Activated CD4-positive, alpha-beta T cell treated with anti-CD3 and anti-CD28 coated beads, Interleukin-2, amount 10 ng/mL, durations not matched to agents 24 days and 14 days (primary cell): ENCODE data around the gene ITPR2. TPM values are rescaled to one million over a fixed set of nuclear protein-coding genes. Genes with fewer than 3 reads are reported as not detected.
"Not testable (repeated sequence)": the region's sequence is repeated elsewhere in the genome, so short reads cannot be mapped to it uniquely, and the experiment has no call there.

Experiments
- DNase-seq: peaks from one replicate; pipeline ENCODE4 v3.0.0; 2022
- H3K27ac Mint-ChIP-seq: one replicate; pipeline ENCODE4 v1.8.0; 2022; ENCODE audit warnings: mild to moderate bottlenecking, mixed read lengths
- H3K27me3 Mint-ChIP-seq: one replicate; pipeline ENCODE4 v1.8.0; 2022; ENCODE audit warnings: mixed read lengths
- H3K36me3 Mint-ChIP-seq: one replicate; pipeline ENCODE4 v1.8.0; 2022; ENCODE audit warnings: low read depth, mild to moderate bottlenecking, mixed read lengths
- H3K4me1 Mint-ChIP-seq: one replicate; pipeline ENCODE4 v1.8.0; 2021; ENCODE audit warnings: mixed read lengths
- H3K4me3 Mint-ChIP-seq: one replicate; pipeline ENCODE4 v1.8.0; 2022; ENCODE audit warnings: mild to moderate bottlenecking, moderate library complexity, mixed read lengths
- H3K9me3 Mint-ChIP-seq: one replicate; pipeline ENCODE4 v1.8.0; 2021; ENCODE audit warnings: mixed read lengths
- intact Hi-C: fragments of 100-400 bp; cut with micrococcal nuclease; formaldehyde crosslinking; loops from one replicate; pipeline ENCODE4 v1.15.1; 2023
- total RNA-seq: library from RNA; stranded (reverse); gene quantifications from 2 replicates; pipeline ENCODE4 v1.2.3, GENCODE V29; 2022

Gene ITPR2
- total RNA-seq, 1 donor from 2014 or later = 46.0 TPM

GRCh38 chr12:26689281-26689841 lies 143.6 kb downstream of the ITPR2 start:
- no peak overlapping the region for H3K27ac Mint-ChIP-seq
- H3K9me3 Mint-ChIP-seq = no peaks in the 10 kb centered on the region
- DNase-seq = no peak
- no peaks in the 10 kb centered on the region for H3K4me1 Mint-ChIP-seq
- H3K36me3 Mint-ChIP-seq = peaks cover 17% of the 10 kb centered on the region
- intact Hi-C loops = no loop called here
- H3K27me3 Mint-ChIP-seq = no peaks in the 10 kb centered on the region
- H3K4me3 Mint-ChIP-seq = no peak overlapping the region

GRCh38 chr12:26688344-26688904 lies 144.6 kb downstream of the ITPR2 start:
- Mint-ChIP-seq H3K9me3 (no peaks in the 10 kb centered on the region), H3K27me3 (no peaks in the 10 kb centered on the region), H3K4me1 (no peaks in the 10 kb centered on the region), H3K4me3 (no peak overlapping the region), H3K27ac (no peak overlapping the region), H3K36me3 (peaks cover 15% of the 10 kb centered on the region)
- DNase-seq = no peak
- intact Hi-C loops = no loop called here

GRCh38 chr12:26686408-26686807 lies 146.6 kb downstream of the ITPR2 start:
- H3K36me3 Mint-ChIP-seq = peaks cover 25% of the 10 kb centered on the region
- no peak overlapping the region for H3K4me3 Mint-ChIP-seq
- no peak overlapping the region for H3K27ac Mint-ChIP-seq
- intact Hi-C loops = no loop called here
- H3K4me1 Mint-ChIP-seq = no peaks in the 10 kb centered on the region
- DNase-seq = no peak
- no peaks in the 10 kb centered on the region for H3K27me3 Mint-ChIP-seq
- H3K9me3 Mint-ChIP-seq = no peaks in the 10 kb centered on the region

- Mint-ChIP-seq H3K4me3 (no peak overlapping the region), H3K36me3 (peaks cover 31% of the 10 kb centered on the region), H3K27me3 (no peaks in the 10 kb centered on the region), H3K4me1 (no peaks in the 10 kb centered on the region), H3K27ac (no peak overlapping the region), H3K9me3 (no peaks in the 10 kb centered on the region)
- intact Hi-C loops = no loop called here
- no peak for DNase-seq
Observed at GRCh38 chr12:26684101-26684500, 148.9 kb downstream of the ITPR2 start.

GRCh38 chr12:26683443-26683842 lies 149.6 kb downstream of the ITPR2 start:
- intact Hi-C loops = no loop called here
- Mint-ChIP-seq H3K4me1 (no peaks in the 10 kb centered on the region), H3K36me3 (peaks cover 31% of the 10 kb centered on the region), H3K4me3 (no peak overlapping the region), H3K27ac (no peak overlapping the region), H3K9me3 (no peaks in the 10 kb centered on the region), H3K27me3 (no peaks in the 10 kb centered on the region)
- DNase-seq = no peak

GRCh38 chr12:26680727-26681455 lies 152.1 kb downstream of the ITPR2 start:
- intact Hi-C loops = no loop called here
- Mint-ChIP-seq H3K27me3 (no peaks in the 10 kb centered on the region), H3K27ac (peak overlapping the region; percentile 69), H3K4me1 (no peaks in the 10 kb centered on the region), H3K4me3 (no peak overlapping the region), H3K9me3 (no peaks in the 10 kb centered on the region), H3K36me3 (peaks cover 23% of the 10 kb centered on the region)
- DNase-seq = no peak

GRCh38 chr12:26678697-26679660 lies 154.0 kb downstream of the ITPR2 start:
- no peak for DNase-seq
- intact Hi-C loops = no loop called here
- Mint-ChIP-seq H3K27ac (no peak overlapping the region), H3K4me1 (no peaks in the 10 kb centered on the region), H3K27me3 (no peaks in the 10 kb centered on the region), H3K36me3 (peaks cover 23% of the 10 kb centered on the region), H3K4me3 (no peak overlapping the region), H3K9me3 (no peaks in the 10 kb centered on the region)

GRCh38 chr12:26671487-26671886 lies 161.5 kb downstream of the ITPR2 start:
- DNase-seq, H3K9me3 Mint-ChIP-seq, intact Hi-C loops, H3K27ac Mint-ChIP-seq, H3K27me3 Mint-ChIP-seq, H3K4me1 Mint-ChIP-seq, H3K4me3 Mint-ChIP-seq: not testable (repeated sequence)
- peaks cover 12% of the 10 kb centered on the region for H3K36me3 Mint-ChIP-seq

GRCh38 chr12:26668847-26669246 lies 164.1 kb downstream of the ITPR2 start:
- peaks cover 4% of the 10 kb centered on the region for H3K4me1 Mint-ChIP-seq
- no peak for DNase-seq
- no peak overlapping the region for H3K4me3 Mint-ChIP-seq
- peaks cover 20% of the 10 kb centered on the region for H3K36me3 Mint-ChIP-seq
- H3K27me3 Mint-ChIP-seq = no peaks in the 10 kb centered on the region
- no peaks in the 10 kb centered on the region for H3K9me3 Mint-ChIP-seq
- intact Hi-C loops = no loop called here
- no peak overlapping the region for H3K27ac Mint-ChIP-seq

- H3K4me3 Mint-ChIP-seq = no peak overlapping the region
- H3K27me3 Mint-ChIP-seq = no peaks in the 10 kb centered on the region
- H3K9me3 Mint-ChIP-seq = no peaks in the 10 kb centered on the region
- no peak for DNase-seq
- intact Hi-C loops = no loop called here
- H3K36me3 Mint-ChIP-seq = peaks cover 22% of the 10 kb centered on the region
- H3K4me1 Mint-ChIP-seq = peaks cover 4% of the 10 kb centered on the region
- H3K27ac Mint-ChIP-seq = no peak overlapping the region
Observed at GRCh38 chr12:26668230-26668629, 164.8 kb downstream of the ITPR2 start.

- Mint-ChIP-seq H3K9me3 (peaks cover 3% of the 10 kb centered on the region), H3K27ac (no peak overlapping the region), H3K4me1 (peaks cover 4% of the 10 kb centered on the region), H3K4me3 (no peak overlapping the region), H3K36me3 (peaks cover 24% of the 10 kb centered on the region), H3K27me3 (no peaks in the 10 kb centered on the region)
- DNase-seq = no peak
- intact Hi-C loops = no loop called here
Observed at GRCh38 chr12:26666286-26666685, 166.7 kb downstream of the ITPR2 start.

- intact Hi-C loops = no loop called here
- no peak overlapping the region for H3K27ac Mint-ChIP-seq
- peaks cover 33% of the 10 kb centered on the region for H3K36me3 Mint-ChIP-seq
- no peak overlapping the region for H3K4me3 Mint-ChIP-seq
- H3K9me3 Mint-ChIP-seq = peaks cover 3% of the 10 kb centered on the region
- DNase-seq = no peak
- no peaks in the 10 kb centered on the region for H3K27me3 Mint-ChIP-seq
- no peaks in the 10 kb centered on the region for H3K4me1 Mint-ChIP-seq
Observed at GRCh38 chr12:26661399-26661798, 171.6 kb downstream of the ITPR2 start.

GRCh38 chr12:26659930-26660329 lies 173.1 kb downstream of the ITPR2 start:
- H3K9me3 Mint-ChIP-seq = peaks cover 3% of the 10 kb centered on the region
- intact Hi-C loops = no loop called here

GRCh38 chr12:26658991-26659390 lies 174.0 kb downstream of the ITPR2 start:
- Mint-ChIP-seq H3K4me3 (no peak overlapping the region), H3K36me3 (peaks cover 41% of the 10 kb centered on the region), H3K27me3 (no peaks in the 10 kb centered on the region), H3K4me1 (no peaks in the 10 kb centered on the region), H3K27ac (no peak overlapping the region), H3K9me3 (peaks cover 3% of the 10 kb centered on the region)
- no peak for DNase-seq
- intact Hi-C loops = no loop called here

More at GRCh38 chr12:26659930-26660329, 173.1 kb downstream of the ITPR2 start:
- H3K4me3 Mint-ChIP-seq = no peak overlapping the region
- DNase-seq = no peak
- H3K4me1 Mint-ChIP-seq = no peaks in the 10 kb centered on the region
- no peak overlapping the region for H3K27ac Mint-ChIP-seq
- no peaks in the 10 kb centered on the region for H3K27me3 Mint-ChIP-seq
- peaks cover 38% of the 10 kb centered on the region for H3K36me3 Mint-ChIP-seq
